ENCODE results near the gene DNAAF8. TPM values are rescaled to one million over a fixed set of nuclear protein-coding genes. Genes with fewer than 3 reads are reported as not detected.

Gene DNAAF8
- total and polyA plus RNA-seq, 2 donors (not counting 3 experiments of a cell fraction or from before 2014, with no cell fraction given), result 0.58 to 1.0 TPM

DNA sequence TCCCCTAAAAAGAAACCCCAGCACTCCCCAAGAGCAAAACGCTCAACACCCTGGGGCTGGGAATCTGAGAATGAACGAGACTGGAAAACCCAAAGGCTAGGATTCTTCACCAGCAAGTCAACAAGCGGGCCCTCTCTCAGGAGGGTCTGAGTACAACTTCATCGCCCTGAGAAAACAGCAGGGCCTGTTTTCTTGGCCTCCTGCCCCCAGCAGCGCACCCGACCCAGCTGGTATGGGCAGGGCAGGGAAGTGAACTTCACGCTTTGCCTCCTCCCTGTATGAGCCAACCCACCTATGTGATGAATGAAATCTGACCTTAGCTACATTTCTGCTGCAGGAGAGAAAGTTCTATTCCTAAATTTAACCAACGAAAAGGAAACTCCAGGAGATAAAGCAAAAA lies 29.8 kb upstream of the DNAAF8 start:
- FAIRE-seq, result no peak
- Histone ChIP-seq H3K9ac (replicated peaks; ENCODE audit: extremely low read depth, insufficient read depth, low read length) (no peak overlapping the region), H2AFZ (ENCODE audit: low read depth, low read length) (no peak overlapping the region), H3K36me3 (ENCODE audit: control insufficient read depth in 2 of 2, extremely low read depth in 1 of 2, insufficient read depth in 2 of 2, low read length in 2 of 2) (peaks cover under 1 to 25% of the 10 kb centered on the region in 2 experiments), H3K27me3 (ENCODE audit: control insufficient read depth in 2 of 2, insufficient read depth in 2 of 2, low read length in 2 of 2) (no peaks in the 10 kb centered on the region), H3K27ac (ENCODE audit: insufficient read depth, low read depth, low read length) (no peak overlapping the region), H4K20me1 (replicated peaks; ENCODE audit: control insufficient read depth, extremely low read depth, insufficient read depth, low read length) (no peaks in the 10 kb centered on the region), H3K9me3 (replicated peaks; ENCODE audit: control insufficient read depth, insufficient read depth, low read length) (no peaks in the 10 kb centered on the region), H3K4me3 (replicated peaks in 1 of 3; ENCODE audit: insufficient read depth in 1 of 3, low read depth in 1 of 3, low read length in 3 of 3) (no peak overlapping the region), H3K4me1 (ENCODE audit: control insufficient read depth, extremely low read depth, insufficient read depth, low read length) (no peaks in the 10 kb centered on the region), H3K9me1 (replicated peaks; ENCODE audit: control insufficient read depth, extremely low read depth, insufficient read depth, low read length) (no peaks in the 10 kb centered on the region), H3K4me2 (ENCODE audit: insufficient read depth, low read length) (no peak overlapping the region), H3K79me2 (ENCODE audit: control insufficient read depth, insufficient read depth, low read length) (no peaks in the 10 kb centered on the region)
- DNase-seq (ENCODE audit: low read depth, low spot score), result no peak
- ChIA-PET CTCF (interaction anchor here (0.7 kb wide), 1 partner anchor 54 kb away, joined by 3 read pairs; no protein-coding TSS in a partner anchor), POLR2A (interaction anchor here (0.6 kb wide), 1 partner anchor 129 kb away, joined by 4 read pairs; no protein-coding TSS in a partner anchor)
- TF ChIP-seq JUN (IDR thresholded peaks at IDR 0.05; ENCODE audit: borderline replicate concordance, insufficient read depth, insufficient read length, low read depth), result no peak
- TF ChIP-seq MYC (IDR thresholded peaks at IDR 0.05; ENCODE audit: low read depth, low read length), result no peak
- TF ChIP-seq FOS (IDR thresholded peaks at IDR 0.05; ENCODE audit: borderline replicate concordance, insufficient read depth, low read length), result no peak
- no peak for TF ChIP-seq EZH2 (IDR thresholded peaks at IDR 0.05; ENCODE audit: borderline replicate concordance, low read depth, low read length, severe bottlenecking)
- no peak for TF ChIP-seq POLR2A (IDR thresholded peaks at IDR 0.05; ENCODE audit: low read depth, low read length)
- no peak for TF ChIP-seq POLR2AphosphoS5 (IDR thresholded peaks at IDR 0.05; ENCODE audit: insufficient read depth, low read depth, low read length)
- TF ChIP-seq, protein P1, sequence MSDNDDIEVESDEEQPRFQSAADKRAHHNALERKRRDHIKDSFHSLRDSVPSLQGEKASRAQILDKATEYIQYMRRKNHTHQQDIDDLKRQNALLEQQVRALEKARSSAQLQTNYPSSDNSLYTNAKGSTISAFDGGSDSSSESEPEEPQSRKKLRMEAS (IDR thresholded peaks at IDR 0.05; ENCODE audit: insufficient read depth, insufficient read length), result no peak
- TF ChIP-seq, protein P2, sequence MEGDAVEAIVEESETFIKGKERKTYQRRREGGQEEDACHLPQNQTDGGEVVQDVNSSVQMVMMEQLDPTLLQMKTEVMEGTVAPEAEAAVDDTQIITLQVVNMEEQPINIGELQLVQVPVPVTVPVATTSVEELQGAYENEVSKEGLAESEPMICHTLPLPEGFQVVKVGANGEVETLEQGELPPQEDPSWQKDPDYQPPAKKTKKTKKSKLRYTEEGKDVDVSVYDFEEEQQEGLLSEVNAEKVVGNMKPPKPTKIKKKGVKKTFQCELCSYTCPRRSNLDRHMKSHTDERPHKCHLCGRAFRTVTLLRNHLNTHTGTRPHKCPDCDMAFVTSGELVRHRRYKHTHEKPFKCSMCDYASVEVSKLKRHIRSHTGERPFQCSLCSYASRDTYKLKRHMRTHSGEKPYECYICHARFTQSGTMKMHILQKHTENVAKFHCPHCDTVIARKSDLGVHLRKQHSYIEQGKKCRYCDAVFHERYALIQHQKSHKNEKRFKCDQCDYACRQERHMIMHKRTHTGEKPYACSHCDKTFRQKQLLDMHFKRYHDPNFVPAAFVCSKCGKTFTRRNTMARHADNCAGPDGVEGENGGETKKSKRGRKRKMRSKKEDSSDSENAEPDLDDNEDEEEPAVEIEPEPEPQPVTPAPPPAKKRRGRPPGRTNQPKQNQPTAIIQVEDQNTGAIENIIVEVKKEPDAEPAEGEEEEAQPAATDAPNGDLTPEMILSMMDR (IDR thresholded peaks at IDR 0.05; ENCODE audit: extremely low read depth in 1 of 2, insufficient read depth in 1 of 2, low read depth in 1 of 2, low read length in 2 of 2), result no peak
- TF ChIP-seq GATA2 (IDR thresholded peaks at IDR 0.05; ENCODE audit: insufficient read depth, insufficient read length, low read depth, low read length), result no peak
- dilution Hi-C loops (cut with MboI; ENCODE audit: extremely low pct_ligation_motif_present, low sequenced_read_pairs) (no loop called here), intact Hi-C loops (cut with micrococcal nuclease) (no loop called here)
- BruUV-seq (replicated peaks), result no TSS peak

All from endothelial cell of umbilical vein (primary cell).